Coronary artery (tissue), 2 donors: Measurements from ENCODE around the gene FHAD1.

ENCODE experiments used
- DNase-seq: peaks from one replicate; pipeline ENCODE4 v3.0.0-alpha.2; 2017; ENCODE audit warnings: low spot score
- H3K27ac ChIP-seq, 2 donors: fragments of 200-600 bp; sonication (generic); one replicate each; pipeline ENCODE4 v1.5.1; 2016 to 2019
- H3K4me3 ChIP-seq: fragments of 200-600 bp; sonication (generic); 2 replicates; pipeline ENCODE4 v1.5.1; 2016; ENCODE audit warnings: mild to moderate bottlenecking, moderate library complexity
- TF ChIP-seq, protein P1 (sequence below): fragments of 200-600 bp; sonication (generic); IDR thresholded peaks from one replicate; pipeline ENCODE4 v1.5.1; 2019; ENCODE audit warnings: antibody characterized with exemption

FHAD1 gene

DNA sequence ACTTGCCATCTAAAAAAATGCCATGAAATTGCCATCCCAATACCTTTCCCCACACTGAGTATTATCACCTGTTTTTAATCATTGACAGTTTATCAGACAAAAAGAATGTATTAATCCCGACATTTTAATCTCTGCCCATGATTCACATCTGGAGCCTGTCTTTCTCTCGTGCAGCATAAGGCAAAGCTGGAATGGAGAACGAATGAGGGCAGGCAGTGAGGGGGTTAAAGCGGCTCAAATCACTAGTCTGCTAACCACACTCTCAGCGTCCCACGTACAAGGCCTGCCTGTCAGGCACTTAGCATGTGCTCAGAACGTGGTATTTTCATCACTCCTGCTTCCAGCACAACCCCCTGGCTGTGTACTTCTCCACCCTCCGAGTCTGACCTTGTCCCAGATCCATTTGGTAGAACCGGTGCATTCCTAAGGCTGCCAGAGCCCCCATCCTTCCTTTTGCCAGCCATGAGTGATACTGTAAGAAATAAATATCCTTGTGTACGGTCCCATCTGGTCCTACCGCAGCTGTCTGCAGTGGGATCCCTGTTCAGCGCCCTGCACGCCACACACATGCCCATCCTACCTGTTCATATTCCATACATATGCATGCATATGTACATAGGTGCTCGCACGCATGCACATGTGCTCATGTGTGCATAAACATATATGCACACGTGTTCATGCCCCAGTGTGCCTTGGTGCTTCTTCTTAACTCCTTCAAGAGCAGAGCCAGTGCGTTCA lies 34.6 kb upstream of the FHAD1 start:
- Histone ChIP-seq H3K4me3 (no peak overlapping the region), H3K27ac (peak overlapping the region; percentile 72 to 94)
- TF ChIP-seq, protein P1, sequence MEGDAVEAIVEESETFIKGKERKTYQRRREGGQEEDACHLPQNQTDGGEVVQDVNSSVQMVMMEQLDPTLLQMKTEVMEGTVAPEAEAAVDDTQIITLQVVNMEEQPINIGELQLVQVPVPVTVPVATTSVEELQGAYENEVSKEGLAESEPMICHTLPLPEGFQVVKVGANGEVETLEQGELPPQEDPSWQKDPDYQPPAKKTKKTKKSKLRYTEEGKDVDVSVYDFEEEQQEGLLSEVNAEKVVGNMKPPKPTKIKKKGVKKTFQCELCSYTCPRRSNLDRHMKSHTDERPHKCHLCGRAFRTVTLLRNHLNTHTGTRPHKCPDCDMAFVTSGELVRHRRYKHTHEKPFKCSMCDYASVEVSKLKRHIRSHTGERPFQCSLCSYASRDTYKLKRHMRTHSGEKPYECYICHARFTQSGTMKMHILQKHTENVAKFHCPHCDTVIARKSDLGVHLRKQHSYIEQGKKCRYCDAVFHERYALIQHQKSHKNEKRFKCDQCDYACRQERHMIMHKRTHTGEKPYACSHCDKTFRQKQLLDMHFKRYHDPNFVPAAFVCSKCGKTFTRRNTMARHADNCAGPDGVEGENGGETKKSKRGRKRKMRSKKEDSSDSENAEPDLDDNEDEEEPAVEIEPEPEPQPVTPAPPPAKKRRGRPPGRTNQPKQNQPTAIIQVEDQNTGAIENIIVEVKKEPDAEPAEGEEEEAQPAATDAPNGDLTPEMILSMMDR: no peak
- DNase-seq: no peak

GRCh38 chr1:15212954-15213291 lies 34.1 kb upstream of the FHAD1 start:
- peak overlapping the region; percentile 72 to 94 for H3K27ac ChIP-seq
- TF ChIP-seq, protein P1: no peak

DNA sequence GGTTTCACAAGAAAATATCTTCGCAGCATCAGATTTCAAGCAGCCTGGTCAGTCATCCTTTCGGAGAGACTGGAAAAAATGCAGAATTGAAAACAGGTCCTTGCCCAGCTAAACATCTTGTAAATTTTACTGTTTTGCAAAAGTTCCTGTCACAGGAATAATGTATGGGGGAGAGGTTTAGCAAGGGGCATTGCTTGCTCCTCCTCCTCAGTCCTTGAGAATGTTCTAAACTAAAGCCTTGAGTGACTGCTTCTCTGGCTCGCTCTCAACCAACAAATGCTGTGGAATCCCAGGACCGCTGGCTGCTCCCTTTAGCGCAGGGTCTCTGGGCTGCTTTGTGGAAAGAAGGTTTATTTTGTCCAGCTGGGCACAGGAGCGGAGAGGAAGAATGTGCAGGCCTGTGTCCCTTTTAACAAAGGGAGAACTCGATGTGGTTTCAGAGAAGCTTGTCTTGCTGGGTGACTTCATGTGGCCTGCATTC lies 33.6 kb upstream of the FHAD1 start:
- Histone ChIP-seq H3K27ac (peak overlapping the region; percentile 72 to 94), H3K4me3 (no peak overlapping the region)
- TF ChIP-seq, protein P1: no peak
- DNase-seq: no peak

More at GRCh38 chr1:15212954-15213291, 34.1 kb upstream of the FHAD1 start:
- DNase-seq: no peak
- no peak overlapping the region for H3K4me3 ChIP-seq

- peak overlapping the region; percentile 72 to 94 for H3K27ac ChIP-seq
- TF ChIP-seq, protein P1: no peak
- H3K4me3 ChIP-seq: peak overlapping the region; percentile 5
- no peak for DNase-seq
Measured at GRCh38 chr1:15214527-15214926, 32.5 kb upstream of the FHAD1 start.

DNA sequence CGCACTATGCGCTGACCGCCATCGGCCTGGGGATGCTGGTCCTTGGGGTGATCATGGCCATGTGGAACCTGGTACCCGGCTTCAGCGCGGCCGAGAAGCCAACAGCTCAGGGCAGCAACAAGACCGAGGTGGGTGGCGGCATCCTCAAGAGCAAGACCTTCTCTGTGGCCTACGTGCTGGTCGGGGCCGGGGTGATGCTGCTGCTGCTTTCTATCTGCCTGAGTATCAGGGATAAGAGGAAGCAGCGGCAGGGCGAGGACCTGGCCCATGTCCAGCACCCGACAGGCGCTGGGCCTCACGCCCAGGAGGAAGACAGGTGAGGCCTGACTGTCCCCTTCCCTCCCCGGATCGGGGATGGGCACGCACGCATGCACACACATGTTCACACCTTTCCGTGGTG lies 31.9 kb upstream of the FHAD1 start:
- H3K27ac ChIP-seq: peak overlapping the region; percentile 72 to 94
- H3K4me3 ChIP-seq: peak overlapping the region; percentile 5
- TF ChIP-seq, protein P1: no peak
- DNase-seq: no peak

- no peak for DNase-seq
- no peak overlapping the region for H3K4me3 ChIP-seq
- no peak overlapping the region for H3K27ac ChIP-seq
- TF ChIP-seq, protein P1: no peak
Measured at GRCh38 chr1:15217654-15218053, 29.4 kb upstream of the FHAD1 start.
